Placental pericyte (primary cell): ENCODE data around the gene C12orf60. TPM values are rescaled to one million over a fixed set of nuclear protein-coding genes. Genes with fewer than 3 reads are reported as not detected.

Experiments used
- total RNA-seq: library from RNA; depleted of rRNA; stranded (reverse); fragments of >200 nt; gene quantifications from 2 replicates; pipeline ENCODE4 v1.2.3, GENCODE V29; 2012

Gene C12orf60
- 0.44 and 0.86 TPM in 2 replicates for total RNA-seq

DNA sequence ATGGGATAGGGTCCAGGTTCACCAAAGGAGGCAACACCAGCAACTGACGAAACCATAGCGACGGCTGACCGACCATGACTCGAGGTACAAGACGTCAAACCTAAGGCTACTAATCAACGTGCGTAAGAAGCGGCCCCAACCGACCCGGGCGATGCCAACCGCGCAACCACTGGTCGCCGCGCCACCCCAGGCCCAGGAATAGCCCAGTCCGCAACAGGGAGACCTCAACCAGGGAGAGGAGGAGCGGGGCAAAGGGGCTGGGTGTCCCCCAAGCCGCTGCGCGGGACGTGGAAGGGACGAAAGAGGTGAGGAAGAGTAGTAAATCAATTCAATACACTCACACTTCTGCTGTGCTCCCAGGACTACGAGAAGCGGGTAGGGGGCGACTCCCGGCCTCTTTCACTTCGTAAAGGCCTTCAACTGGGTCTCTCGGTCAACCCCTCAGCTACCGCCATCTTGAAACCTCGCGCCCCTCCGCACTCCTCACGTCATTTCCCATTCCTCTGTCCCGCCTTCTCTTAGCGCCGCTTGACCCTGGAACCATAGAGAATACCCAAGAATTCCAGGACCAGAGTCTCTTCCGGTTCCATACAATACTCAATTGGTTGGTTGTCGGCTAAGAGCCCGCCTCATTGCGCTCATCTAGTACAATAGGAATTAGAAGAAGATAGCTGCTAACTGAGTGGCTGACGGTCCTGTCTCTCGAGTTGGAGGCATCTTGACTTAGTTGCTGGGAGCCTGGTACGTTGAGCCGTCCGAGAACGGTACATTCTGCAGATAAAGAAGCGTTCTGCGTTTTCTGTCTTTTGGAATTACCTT, at the start of gene C12orf60, which contains the start of gene WBP11:
TSS of gene C12orf60 (plus strand) at position 660 of the 819 bp plus-strand sequence. CDS start 19,266 bp downstream, outside the sequence.
TSS of gene WBP11 (minus strand) at position 468 of the 819 bp plus-strand sequence. CDS start 2,095 bp downstream, outside the sequence.

DNA sequence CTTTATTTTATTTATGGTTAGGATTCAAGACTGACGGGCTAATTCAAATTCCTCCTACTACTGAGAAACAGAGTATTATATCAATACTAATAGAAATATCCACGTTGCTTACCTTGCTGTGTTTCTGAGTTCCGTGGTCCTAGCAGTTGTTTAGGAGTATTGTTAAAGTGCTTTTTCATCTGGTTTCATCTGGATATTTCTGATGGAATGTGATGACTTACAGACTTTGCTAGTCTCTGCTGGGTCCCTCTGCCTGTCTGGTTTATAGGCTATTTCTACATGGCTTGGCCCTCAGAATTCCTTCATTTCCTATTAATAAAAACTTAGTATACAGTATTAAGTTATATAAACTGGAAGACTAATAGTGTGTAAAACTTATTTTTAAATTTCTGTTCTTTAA, 10.5 kb downstream of the C12orf60 start, which contains the start of gene SMCO3:
TSS of gene SMCO3 (minus strand) at position 169 of the 400 bp plus-strand sequence. CDS start 7,502 bp downstream, outside the sequence.

GRCh38 chr12:14843425-14843887, 40.0 kb downstream of the C12orf60 start, which contains the start of gene ART4:
Gene ART4 (minus strand): TSS chr12:14843526. CDS start chr12:14843113, 413 bp downstream.

Other genes with a start within 250 kb of the C12orf60 start
- 7.3 and 11.4 TPM in 2 replicates for gene PLBD1, start 235.8 kb upstream of the C12orf60 start, total RNA-seq
- not detected in 2 replicates for gene GUCY2C, start 107.1 kb upstream of the C12orf60 start, total RNA-seq
- 12.5 and 24.2 TPM in 2 replicates for gene WBP11, start 192 bp upstream of the C12orf60 start, total RNA-seq
- not detected in 2 replicates for gene SMCO3, start 10.5 kb downstream of the C12orf60 start, total RNA-seq
- gene ART4, start 39.9 kb downstream of the C12orf60 start, total RNA-seq, result under 0.01 and 0.14 TPM in 2 replicates
- 1.0 and 3.7 TPM in 2 replicates for gene MGP, start 82.2 kb downstream of the C12orf60 start, total RNA-seq
- 0.29 TPM in 1 of 2 replicates, not detected in the other for gene ERP27, start 134.9 kb downstream of the C12orf60 start, total RNA-seq
- gene ARHGDIB, start 157.9 kb downstream of the C12orf60 start, total RNA-seq, result 3.5 and 46.7 TPM in 2 replicates
- not detected in 2 replicates for gene PDE6H, start 169.4 kb downstream of the C12orf60 start, total RNA-seq